HepG2 (cell line): ENCODE results near the gene RBM12. TPM values are rescaled to one million over a fixed set of nuclear protein-coding genes. Genes with fewer than 3 reads are reported as not detected.

Experiments used
- BRCA1 ChIP-seq: sonication (generic); formaldehyde crosslinking; IDR thresholded peaks from 2 replicates; pipeline ENCODE4 v1.4.0; 2020; ENCODE audit warnings: missing genetic modification reagents
- CBFB ChIP-seq: sonication (generic); formaldehyde crosslinking; IDR thresholded peaks from 2 replicates; pipeline ENCODE4 v1.4.0; 2020; ENCODE audit warnings: missing genetic modification reagents
- CBX5 ChIP-seq: sonication (generic); formaldehyde crosslinking; IDR thresholded peaks from 2 replicates; pipeline ENCODE4 v1.4.0; 2020; ENCODE audit warnings: missing genetic modification reagents, borderline replicate concordance
- GTF2F1 ChIP-seq: fragments of 150-350 bp; IDR thresholded peaks from 2 replicates; pipeline ENCODE4 v1.6.1; 2014; ENCODE audit warnings: low read length
- HOXD1 ChIP-seq: sonication (generic); formaldehyde crosslinking; IDR thresholded peaks from 2 replicates; pipeline ENCODE4 v1.5.0; 2020; ENCODE audit warnings: missing genetic modification reagents
- JARID2 ChIP-seq: sonication (generic); formaldehyde crosslinking; IDR thresholded peaks from 2 replicates; pipeline ENCODE4 v1.8.1; 2023; ENCODE audit warnings: missing genetic modification reagents, inconsistent platforms; ENCODE audit not compliant: insufficient replicate concordance
- JDP2 ChIP-seq: sonication (generic); formaldehyde crosslinking; IDR thresholded peaks from 2 replicates; pipeline ENCODE4 v1.8.1; 2022; ENCODE audit warnings: missing genetic modification reagents, borderline replicate concordance
- KLF9 ChIP-seq: IDR thresholded peaks from 2 replicates; pipeline ENCODE4 v1.6.1; 2016; ENCODE audit warnings: low read depth
- MAFK ChIP-seq, 2 experiments: IDR thresholded peaks in 1 of 2; conservative IDR thresholded peaks in 1 of 2; 2 replicates each; pipeline ENCODE4 v1.6.1; 2011; ENCODE audit warnings: improper control_type of control experiment in 2 of 2, low read length in 2 of 2
- NCOR1 ChIP-seq: fragments of 200-600 bp; sonication (generic); IDR thresholded peaks from 2 replicates; pipeline ENCODE4 v1.7.0; 2017; ENCODE audit warnings: antibody characterized with exemption, low read length, borderline replicate concordance
- NPAS2 ChIP-seq: sonication (generic); formaldehyde crosslinking; IDR thresholded peaks from 2 replicates; pipeline ENCODE4 v1.8.0; 2022; ENCODE audit warnings: mild to moderate bottlenecking, missing genetic modification reagents, borderline replicate concordance
- RAD51 ChIP-seq: fragments of 450-650 bp; IDR thresholded peaks from 2 replicates; pipeline ENCODE4 v1.6.1; 2016; ENCODE audit warnings: borderline replicate concordance
- RBAK ChIP-seq: sonication (generic); formaldehyde crosslinking; IDR thresholded peaks from 2 replicates; pipeline ENCODE4 v1.5.1; 2020; ENCODE audit warnings: mild to moderate bottlenecking, missing genetic modification reagents
- RFX3 ChIP-seq: IDR thresholded peaks from 2 replicates; pipeline ENCODE4 v1.6.1; 2016; ENCODE audit warnings: missing biosample characterization, missing genetic modification reagents
- SIN3B ChIP-seq: fragments of 150-350 bp; IDR thresholded peaks from 2 replicates; pipeline ENCODE4 v1.6.1; 2014; ENCODE audit warnings: low read length
- SNRNP70 ChIP-seq: fragments of 200-400 bp; formaldehyde crosslinking; IDR thresholded peaks from 2 replicates; pipeline ENCODE4 v1.6.1; 2017; ENCODE audit warnings: mild to moderate bottlenecking, low read depth, low read length, moderate library complexity
- SYNCRIP ChIP-seq: fragments of 200-400 bp; formaldehyde crosslinking; IDR thresholded peaks from 2 replicates; pipeline ENCODE4 v1.6.1; 2018; ENCODE audit warnings: mild to moderate bottlenecking, low read depth, low read length; ENCODE audit not compliant: insufficient read depth
- ZBTB21 ChIP-seq: sonication (generic); formaldehyde crosslinking; IDR thresholded peaks from 2 replicates; pipeline ENCODE4 v1.4.0; 2020; ENCODE audit warnings: missing genetic modification reagents
- ZNF136 ChIP-seq: sonication (generic); formaldehyde crosslinking; IDR thresholded peaks from 2 replicates; pipeline ENCODE4 v1.8.1; 2022; ENCODE audit warnings: low read depth, mild to moderate bottlenecking, moderate library complexity, missing genetic modification reagents
- ZNF17 ChIP-seq: sonication (generic); formaldehyde crosslinking; IDR thresholded peaks from 2 replicates; pipeline ENCODE4 v1.5.0; 2020; ENCODE audit warnings: mild to moderate bottlenecking, missing genetic modification reagents
- ZNF569 ChIP-seq: sonication (generic); formaldehyde crosslinking; IDR thresholded peaks from 2 replicates; pipeline ENCODE4 v1.5.0; 2020; ENCODE audit warnings: mild to moderate bottlenecking, missing genetic modification reagents, moderate library complexity, borderline replicate concordance
- ZNF746 ChIP-seq: sonication (generic); formaldehyde crosslinking; IDR thresholded peaks from 2 replicates; pipeline ENCODE4 v1.8.0; 2022; ENCODE audit warnings: mild to moderate bottlenecking, missing genetic modification reagents
- ZNF841 ChIP-seq: sonication (generic); formaldehyde crosslinking; IDR thresholded peaks from 2 replicates; pipeline ENCODE4 v1.8.1; 2023; ENCODE audit warnings: missing genetic modification reagents, borderline replicate concordance
- polyA plus RNA-seq, 8 experiments: library from polyadenylated mRNA; depleted of rRNA in 3 of 8; stranded (reverse) in 7 of 8; unstranded in 1 of 8; fragments of >200 nt; fragmentation: Illumina TruSeq in 4 of 8; extraction: Trizol in 4 of 8; gene quantifications; 2 replicates each; pipeline versions ENCODE4 v1.2.1 to v1.2.3, GENCODE V29; 2011 to 2016; ENCODE audit warnings: low read depth in 4 of 8, missing spikeins in 1 of 8, mixed read lengths in 1 of 8; ENCODE audit not compliant: insufficient read depth in 1 of 8
- total RNA-seq, 5 experiments: library from RNA; depleted of rRNA; stranded (reverse); fragments of >200 nt; fragmentation: Illumina TruSeq; extraction: Trizol; gene quantifications; 2 replicates each; pipeline ENCODE4 v1.2.3, GENCODE V29; 2016; ENCODE audit warnings: low read depth in 1 of 5
- TF ChIP-seq, protein P1 (sequence below): sonication (generic); formaldehyde crosslinking; IDR thresholded peaks from 2 replicates; pipeline ENCODE4 v1.5.0; 2020; ENCODE audit warnings: mild to moderate bottlenecking, missing genetic modification reagents, borderline replicate concordance
- TF ChIP-seq, protein P2 (sequence below): sonication (generic); formaldehyde crosslinking; IDR thresholded peaks from 2 replicates; pipeline ENCODE4 v1.5.0; 2020; ENCODE audit warnings: missing genetic modification reagents, mild to moderate bottlenecking, borderline replicate concordance
- TF ChIP-seq, protein P3 (sequence below): sonication (generic); formaldehyde crosslinking; IDR thresholded peaks from 2 replicates; pipeline ENCODE4 v1.8.1; 2023; ENCODE audit warnings: mild to moderate bottlenecking, inconsistent platforms, moderate library complexity, missing genetic modification reagents, borderline replicate concordance
- TF ChIP-seq, protein P4 (sequence below): IDR thresholded peaks from 2 replicates; pipeline ENCODE4 v1.6.1; 2016

RBM12 gene
- total and polyA plus RNA-seq, 2 of the 13 experiments (the other 11 are each of a cell fraction or from before 2014, with no cell fraction given) = 97.9 to 104 TPM

DNA sequence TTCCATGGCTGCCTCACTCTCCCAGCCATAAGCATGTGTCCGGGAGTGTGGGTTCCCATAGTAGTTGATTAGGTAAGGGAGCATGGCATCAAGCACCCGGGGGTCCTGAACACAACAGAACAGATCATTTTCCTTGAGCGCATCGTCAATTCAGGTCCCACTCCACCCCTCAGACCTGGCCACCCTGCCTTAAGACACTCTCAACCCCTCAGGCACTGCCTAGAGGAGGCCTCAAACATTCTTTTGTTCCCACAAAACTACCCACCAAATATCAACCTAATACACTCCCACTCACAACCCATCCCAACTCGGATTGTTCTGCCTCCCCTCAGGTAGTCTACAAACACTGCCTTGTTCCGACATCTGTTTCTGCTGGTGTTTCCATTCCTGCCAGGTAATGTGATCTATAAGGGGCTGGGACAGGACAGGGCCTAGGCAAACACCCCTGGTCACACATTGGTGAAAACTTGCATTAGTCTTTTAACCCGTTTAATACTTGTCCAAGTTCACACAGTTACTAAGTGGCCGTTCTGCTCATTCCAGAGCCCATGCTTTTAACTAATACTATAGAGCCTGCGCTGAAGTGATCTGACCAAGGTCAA lies 33.1 kb upstream of the RBM12 start (continued):
- TF ChIP-seq, protein P1, sequence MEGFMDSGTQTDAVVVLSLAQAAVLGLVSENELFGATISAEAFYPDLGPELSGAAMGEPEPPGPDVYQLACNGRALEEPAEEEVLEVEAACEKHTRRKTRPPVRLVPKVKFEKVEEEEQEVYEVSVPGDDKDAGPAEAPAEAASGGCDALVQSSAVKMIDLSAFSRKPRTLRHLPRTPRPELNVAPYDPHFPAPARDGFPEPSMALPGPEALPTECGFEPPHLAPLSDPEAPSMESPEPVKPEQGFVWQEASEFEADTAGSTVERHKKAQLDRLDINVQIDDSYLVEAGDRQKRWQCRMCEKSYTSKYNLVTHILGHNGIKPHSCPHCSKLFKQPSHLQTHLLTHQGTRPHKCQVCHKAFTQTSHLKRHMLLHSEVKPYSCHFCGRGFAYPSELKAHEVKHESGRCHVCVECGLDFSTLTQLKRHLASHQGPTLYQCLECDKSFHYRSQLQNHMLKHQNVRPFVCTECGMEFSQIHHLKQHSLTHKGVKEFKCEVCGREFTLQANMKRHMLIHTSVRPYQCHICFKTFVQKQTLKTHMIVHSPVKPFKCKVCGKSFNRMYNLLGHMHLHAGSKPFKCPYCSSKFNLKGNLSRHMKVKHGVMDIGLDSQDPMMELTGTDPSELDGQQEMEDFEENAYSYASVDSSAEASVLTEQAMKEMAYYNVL (CRISPR knock-in tag) = peak; percentile 73; the same call in 1 of the 2 replicates
- TF ChIP-seq HOXD1 (CRISPR knock-in tag) = no peak
- TF ChIP-seq JARID2 = no peak
- no peak for TF ChIP-seq CBFB (CRISPR knock-in tag)
- TF ChIP-seq NPAS2 (CRISPR knock-in tag) = no peak
- no peak for TF ChIP-seq ZNF841 (CRISPR knock-in tag)
- TF ChIP-seq SYNCRIP = no peak
- TF ChIP-seq, protein P2, sequence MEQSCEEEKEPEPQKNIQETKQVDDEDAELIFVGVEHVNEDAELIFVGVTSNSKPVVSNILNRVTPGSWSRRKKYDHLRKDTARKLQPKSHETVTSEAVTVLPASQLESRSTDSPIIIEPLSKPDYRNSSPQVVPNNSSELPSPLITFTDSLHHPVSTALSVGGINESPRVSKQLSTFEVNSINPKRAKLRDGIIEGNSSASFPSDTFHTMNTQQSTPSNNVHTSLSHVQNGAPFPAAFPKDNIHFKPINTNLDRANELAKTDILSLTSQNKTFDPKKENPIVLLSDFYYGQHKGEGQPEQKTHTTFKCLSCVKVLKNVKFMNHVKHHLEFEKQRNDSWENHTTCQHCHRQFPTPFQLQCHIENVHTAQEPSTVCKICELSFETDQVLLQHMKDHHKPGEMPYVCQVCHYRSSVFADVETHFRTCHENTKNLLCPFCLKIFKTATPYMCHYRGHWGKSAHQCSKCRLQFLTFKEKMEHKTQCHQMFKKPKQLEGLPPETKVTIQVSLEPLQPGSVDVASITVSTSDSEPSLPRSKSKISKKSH (CRISPR knock-in tag) = no peak
- TF ChIP-seq SIN3B = peak; percentile 12; the same call in 1 of the 2 replicates
- TF ChIP-seq NCOR1 = no peak
- no peak for TF ChIP-seq SNRNP70
- TF ChIP-seq BRCA1 (CRISPR knock-in tag) = no peak
- no peak for TF ChIP-seq RBAK
- TF ChIP-seq, protein P3, sequence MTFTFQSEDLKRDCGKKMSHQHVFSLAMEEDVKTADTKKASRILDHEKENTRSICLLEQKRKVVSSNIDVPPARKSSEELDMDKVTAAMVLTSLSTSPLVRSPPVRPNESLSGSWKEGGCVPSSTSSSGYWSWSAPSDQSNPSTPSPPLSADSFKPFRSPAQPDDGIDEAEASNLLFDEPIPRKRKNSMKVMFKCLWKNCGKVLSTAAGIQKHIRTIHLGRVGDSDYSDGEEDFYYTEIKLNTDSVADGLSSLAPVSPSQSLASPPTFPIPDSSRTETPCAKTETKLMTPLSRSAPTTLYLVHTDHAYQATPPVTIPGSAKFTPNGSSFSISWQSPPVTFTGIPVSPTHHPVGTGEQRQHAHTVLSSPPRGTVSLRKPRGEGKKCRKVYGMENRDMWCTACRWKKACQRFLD (CRISPR knock-in tag) = no peak
- TF ChIP-seq ZNF569 = no peak
- no peak for TF ChIP-seq GTF2F1
- no peak for TF ChIP-seq MAFK (conservative IDR thresholded peaks at IDR 0.05 in 1 of 2, IDR thresholded peaks at IDR 0.05 in 1 of 2; ENCODE audit: low read length in 2 of 2)
- TF ChIP-seq, protein P4, sequence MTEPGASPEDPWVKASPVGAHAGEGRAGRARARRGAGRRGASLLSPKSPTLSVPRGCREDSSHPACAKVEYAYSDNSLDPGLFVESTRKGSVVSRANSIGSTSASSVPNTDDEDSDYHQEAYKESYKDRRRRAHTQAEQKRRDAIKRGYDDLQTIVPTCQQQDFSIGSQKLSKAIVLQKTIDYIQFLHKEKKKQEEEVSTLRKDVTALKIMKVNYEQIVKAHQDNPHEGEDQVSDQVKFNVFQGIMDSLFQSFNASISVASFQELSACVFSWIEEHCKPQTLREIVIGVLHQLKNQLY (CRISPR knock-in tag) = 0 out of 2 replicates have a peak, but pooled peaks have one; percentile 22
- TF ChIP-seq ZBTB21 (CRISPR knock-in tag) = 0 out of 2 replicates have a peak, but pooled peaks have one; percentile 45
- peak; percentile 33 for TF ChIP-seq RFX3
- 0 out of 2 replicates have a peak, but pooled peaks have one; percentile 31 for TF ChIP-seq CBX5
- no peak for TF ChIP-seq JDP2
- no peak for TF ChIP-seq KLF9 (CRISPR knock-in tag)
- TF ChIP-seq ZNF17 (CRISPR knock-in tag) = no peak
- TF ChIP-seq ZNF136 = no peak
- no peak for TF ChIP-seq RAD51
- TF ChIP-seq ZNF746 (CRISPR knock-in tag) = no peak
